Ishikawa (cell line): ENCODE measurements around the gene PODXL2.

Source experiments
- RAD21 ChIP-seq: IDR thresholded peaks from 2 replicates; pipeline ENCODE4 v1.6.1; 2012; ENCODE audit warnings: low read depth
- TF ChIP-seq, protein P1 (sequence below): IDR thresholded peaks from 2 replicates; pipeline ENCODE4 v1.6.1; 2012

DNA sequence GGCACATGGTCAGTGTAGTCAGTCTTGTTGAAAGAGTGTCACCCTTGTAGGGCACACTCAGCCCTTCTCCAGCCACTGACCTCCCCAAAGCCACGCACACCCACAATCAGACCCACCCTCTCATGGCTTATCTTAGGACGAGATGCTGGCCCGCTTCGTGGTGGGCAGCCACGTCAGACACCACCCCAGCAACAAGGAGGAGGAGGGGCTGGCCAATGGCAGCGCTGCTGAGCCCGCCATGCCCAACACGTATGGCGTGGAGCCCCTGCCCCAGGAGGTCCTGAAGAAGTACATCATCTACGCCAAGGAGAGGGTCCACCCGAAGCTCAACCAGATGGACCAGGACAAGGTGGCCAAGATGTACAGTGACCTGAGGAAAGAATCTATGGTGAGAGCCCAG lies 10.1 kb upstream of the PODXL2 start:
- TF ChIP-seq, protein P1, sequence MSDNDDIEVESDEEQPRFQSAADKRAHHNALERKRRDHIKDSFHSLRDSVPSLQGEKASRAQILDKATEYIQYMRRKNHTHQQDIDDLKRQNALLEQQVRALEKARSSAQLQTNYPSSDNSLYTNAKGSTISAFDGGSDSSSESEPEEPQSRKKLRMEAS: no peak
- TF ChIP-seq RAD21: no peak
